AG08395 (cell line): ENCODE results near the gene CXCR2.

Experiments used
- DNase-seq: peaks from one replicate; pipeline ENCODE4 v3.0.0; 2012; ENCODE audit warnings: mixed read lengths, low spot score

The CXCR2 gene

GRCh38 chr2:218186355-218186766 lies 60.5 kb downstream of the CXCR2 start:
- DNase-seq = peak; percentile 80
